AG10803 (cell line): ENCODE data around the gene BSN.

Experiments
- DNase-seq: peaks from one replicate; pipeline ENCODE4 v3.0.0; 2010; ENCODE audit warnings: low read depth
- H3K4me3 ChIP-seq: 2 replicates; pipeline ENCODE4 v1.5.1; 2011; ENCODE audit warnings: mild to moderate bottlenecking, low read length, control low read depth
- TF ChIP-seq, protein P1 (sequence below): conservative IDR thresholded peaks from 2 replicates; pipeline ENCODE4 v1.5.1; 2011; ENCODE audit warnings: mild to moderate bottlenecking, low read length, control low read depth, inconsistent platforms

The BSN gene, protein sequence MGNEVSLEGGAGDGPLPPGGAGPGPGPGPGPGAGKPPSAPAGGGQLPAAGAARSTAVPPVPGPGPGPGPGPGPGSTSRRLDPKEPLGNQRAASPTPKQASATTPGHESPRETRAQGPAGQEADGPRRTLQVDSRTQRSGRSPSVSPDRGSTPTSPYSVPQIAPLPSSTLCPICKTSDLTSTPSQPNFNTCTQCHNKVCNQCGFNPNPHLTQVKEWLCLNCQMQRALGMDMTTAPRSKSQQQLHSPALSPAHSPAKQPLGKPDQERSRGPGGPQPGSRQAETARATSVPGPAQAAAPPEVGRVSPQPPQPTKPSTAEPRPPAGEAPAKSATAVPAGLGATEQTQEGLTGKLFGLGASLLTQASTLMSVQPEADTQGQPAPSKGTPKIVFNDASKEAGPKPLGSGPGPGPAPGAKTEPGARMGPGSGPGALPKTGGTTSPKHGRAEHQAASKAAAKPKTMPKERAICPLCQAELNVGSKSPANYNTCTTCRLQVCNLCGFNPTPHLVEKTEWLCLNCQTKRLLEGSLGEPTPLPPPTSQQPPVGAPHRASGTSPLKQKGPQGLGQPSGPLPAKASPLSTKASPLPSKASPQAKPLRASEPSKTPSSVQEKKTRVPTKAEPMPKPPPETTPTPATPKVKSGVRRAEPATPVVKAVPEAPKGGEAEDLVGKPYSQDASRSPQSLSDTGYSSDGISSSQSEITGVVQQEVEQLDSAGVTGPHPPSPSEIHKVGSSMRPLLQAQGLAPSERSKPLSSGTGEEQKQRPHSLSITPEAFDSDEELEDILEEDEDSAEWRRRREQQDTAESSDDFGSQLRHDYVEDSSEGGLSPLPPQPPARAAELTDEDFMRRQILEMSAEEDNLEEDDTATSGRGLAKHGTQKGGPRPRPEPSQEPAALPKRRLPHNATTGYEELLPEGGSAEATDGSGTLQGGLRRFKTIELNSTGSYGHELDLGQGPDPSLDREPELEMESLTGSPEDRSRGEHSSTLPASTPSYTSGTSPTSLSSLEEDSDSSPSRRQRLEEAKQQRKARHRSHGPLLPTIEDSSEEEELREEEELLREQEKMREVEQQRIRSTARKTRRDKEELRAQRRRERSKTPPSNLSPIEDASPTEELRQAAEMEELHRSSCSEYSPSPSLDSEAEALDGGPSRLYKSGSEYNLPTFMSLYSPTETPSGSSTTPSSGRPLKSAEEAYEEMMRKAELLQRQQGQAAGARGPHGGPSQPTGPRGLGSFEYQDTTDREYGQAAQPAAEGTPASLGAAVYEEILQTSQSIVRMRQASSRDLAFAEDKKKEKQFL (N-terminal part only)

DNA sequence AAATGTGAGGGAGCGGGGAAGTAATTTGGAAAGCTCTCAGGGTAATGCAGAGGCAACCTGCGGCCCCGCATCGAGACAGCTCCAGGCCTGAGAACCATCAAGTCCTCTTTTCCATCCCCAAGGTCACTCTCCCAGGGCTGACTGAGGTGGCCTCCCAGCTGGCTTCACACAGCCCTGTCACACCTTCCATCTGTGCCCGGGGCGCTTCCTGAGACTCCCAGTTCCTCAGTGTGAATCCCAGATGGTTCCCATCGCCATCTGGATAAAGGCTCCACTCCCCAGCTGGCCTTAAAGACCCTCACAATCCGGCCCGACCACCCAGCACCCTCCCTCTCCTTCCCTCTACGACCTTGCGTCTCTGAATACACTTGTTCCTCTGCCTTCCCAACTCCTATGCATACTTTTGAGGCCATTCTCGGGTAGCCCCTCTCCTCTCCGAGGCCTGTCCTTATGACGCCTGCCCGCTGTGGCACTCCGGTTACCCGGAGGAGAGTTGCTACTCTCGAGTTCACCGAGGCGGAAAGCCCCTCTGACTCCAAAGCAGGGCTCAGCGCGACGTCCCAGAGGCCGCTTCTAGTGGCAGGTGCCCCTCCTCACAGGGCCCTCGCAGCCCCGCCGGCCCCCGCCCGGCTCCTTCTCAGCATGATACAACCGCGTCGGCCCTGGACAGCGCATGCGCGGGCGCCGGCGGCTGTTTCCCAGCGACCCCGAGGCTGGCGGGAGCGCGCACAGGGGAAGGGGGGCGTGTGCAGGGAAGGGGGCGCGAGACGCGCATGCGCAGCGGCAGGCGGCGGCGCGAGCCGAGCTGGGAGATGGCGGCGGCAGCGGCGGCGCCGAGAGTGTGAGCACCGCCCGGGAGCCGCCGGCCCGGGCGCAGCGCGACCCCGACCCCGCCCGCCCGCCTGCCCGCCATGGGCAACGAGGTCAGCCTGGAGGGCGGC lies at the start of gene BSN:
Gene BSN, plus strand, starts transcription at position 786 of the 941 bp plus-strand sequence. Its CDS starts 126 bp downstream, at position 912.
- peak; percentile 84 for DNase-seq
- TF ChIP-seq, protein P1, sequence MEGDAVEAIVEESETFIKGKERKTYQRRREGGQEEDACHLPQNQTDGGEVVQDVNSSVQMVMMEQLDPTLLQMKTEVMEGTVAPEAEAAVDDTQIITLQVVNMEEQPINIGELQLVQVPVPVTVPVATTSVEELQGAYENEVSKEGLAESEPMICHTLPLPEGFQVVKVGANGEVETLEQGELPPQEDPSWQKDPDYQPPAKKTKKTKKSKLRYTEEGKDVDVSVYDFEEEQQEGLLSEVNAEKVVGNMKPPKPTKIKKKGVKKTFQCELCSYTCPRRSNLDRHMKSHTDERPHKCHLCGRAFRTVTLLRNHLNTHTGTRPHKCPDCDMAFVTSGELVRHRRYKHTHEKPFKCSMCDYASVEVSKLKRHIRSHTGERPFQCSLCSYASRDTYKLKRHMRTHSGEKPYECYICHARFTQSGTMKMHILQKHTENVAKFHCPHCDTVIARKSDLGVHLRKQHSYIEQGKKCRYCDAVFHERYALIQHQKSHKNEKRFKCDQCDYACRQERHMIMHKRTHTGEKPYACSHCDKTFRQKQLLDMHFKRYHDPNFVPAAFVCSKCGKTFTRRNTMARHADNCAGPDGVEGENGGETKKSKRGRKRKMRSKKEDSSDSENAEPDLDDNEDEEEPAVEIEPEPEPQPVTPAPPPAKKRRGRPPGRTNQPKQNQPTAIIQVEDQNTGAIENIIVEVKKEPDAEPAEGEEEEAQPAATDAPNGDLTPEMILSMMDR = no peak
- H3K4me3 ChIP-seq = peak within 1 kb of the TSS; percentile 82

DNA sequence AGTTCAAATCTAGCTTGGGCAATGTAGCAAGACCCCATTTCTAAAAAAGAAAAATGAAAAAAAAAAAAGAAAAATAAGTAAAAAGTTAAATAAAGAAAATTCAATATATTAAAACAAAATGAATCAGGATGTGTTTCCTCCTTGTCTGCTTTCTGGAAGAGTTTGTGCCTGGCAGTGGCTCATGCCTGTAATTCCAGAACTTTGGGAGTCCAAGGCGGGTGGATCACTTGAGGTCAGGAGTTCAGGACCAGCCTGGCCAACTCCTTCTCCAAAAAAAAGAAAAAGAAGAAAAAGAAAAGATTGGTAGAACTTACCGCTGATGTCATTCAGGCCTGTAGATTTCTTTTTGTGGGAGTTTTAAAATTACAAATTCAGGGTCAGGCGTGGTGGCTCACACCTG lies 47.4 kb upstream of the BSN start:
- H3K4me3 ChIP-seq = no peak overlapping the region

DNA sequence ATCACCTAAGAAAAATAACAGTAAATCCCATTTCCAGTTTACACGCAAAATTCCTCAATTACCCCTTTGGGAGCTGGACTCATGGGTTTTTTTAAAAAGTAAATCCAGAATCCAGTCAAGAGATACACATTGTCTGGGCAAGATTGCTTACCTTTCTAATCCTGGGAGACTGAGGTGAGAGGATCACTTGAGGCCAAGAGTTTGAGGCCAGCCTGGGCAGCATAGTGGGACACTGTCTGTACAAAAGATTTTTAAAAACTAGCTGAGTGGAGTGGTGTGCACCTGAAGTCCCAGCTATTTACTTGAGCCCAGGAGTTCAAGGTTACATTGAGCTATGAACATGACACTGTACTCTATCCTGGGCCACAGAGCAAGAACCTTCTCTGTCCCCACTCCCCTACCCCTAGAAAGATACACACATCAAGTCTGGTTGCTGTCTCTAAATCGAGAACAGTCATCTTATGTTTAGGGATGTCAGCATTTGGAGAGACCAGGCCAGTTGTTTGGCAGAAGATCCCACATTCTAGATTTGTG lies 45.2 kb upstream of the BSN start:
- TF ChIP-seq, protein P1 = no peak
- DNase-seq = no peak
- no peak overlapping the region for H3K4me3 ChIP-seq

More for the DNA sequence above, 47.4 kb upstream of the BSN start:
- TF ChIP-seq, protein P1 = no peak
- DNase-seq = no peak

DNA sequence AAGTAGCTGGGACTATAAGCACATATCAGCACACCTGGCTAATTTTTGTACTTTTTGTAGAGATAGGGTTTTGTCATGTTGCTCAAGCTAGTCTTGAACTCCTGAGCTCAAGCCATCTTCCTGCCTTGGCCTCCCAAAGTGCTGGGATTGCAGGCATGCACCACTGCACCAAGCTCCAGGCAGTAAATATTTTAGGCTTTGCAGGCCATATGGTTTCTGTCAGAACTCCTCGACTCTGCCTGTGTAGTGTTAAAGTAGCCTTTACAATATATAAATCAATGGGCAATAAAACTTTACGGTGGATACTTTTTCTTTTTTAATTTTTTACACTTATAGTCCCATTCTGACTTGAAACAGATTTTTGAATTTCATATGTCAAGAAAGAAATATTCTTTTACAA lies 42.6 kb upstream of the BSN start:
- no peak for DNase-seq
- no peak overlapping the region for H3K4me3 ChIP-seq
- TF ChIP-seq, protein P1 = no peak

DNA sequence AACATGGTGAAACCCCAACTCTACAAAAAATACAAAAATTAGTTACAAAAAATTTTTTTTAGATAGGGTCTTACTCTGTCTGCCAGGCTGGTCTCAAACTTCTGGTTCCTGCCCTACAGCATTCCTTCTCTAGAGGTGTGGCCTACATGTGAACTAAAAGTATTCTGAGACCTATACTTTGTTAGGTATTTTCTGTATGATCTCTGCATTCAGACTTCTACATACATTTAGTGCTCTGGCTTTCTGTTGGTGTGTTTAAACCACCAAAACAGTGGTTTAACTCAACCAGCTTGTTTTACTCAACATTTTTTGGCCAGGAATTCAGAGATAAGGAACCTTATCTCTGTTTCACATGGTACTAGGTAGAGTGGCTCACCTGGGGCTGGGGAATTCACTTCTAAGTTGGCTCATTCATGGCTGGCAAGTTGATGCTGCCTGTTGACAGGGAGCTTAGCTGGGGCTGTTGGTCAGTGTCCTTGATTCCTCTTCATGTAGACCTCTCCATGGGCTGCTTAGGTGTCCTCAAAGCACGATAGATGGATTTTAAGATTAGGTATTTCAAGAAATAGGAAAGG lies 41.4 kb upstream of the BSN start:
- no peak overlapping the region for H3K4me3 ChIP-seq
- DNase-seq = no peak
- TF ChIP-seq, protein P1 = no peak
